Measurements from ENCODE around the gene ELMO1. TPM values are rescaled to one million over a fixed set of nuclear protein-coding genes. Genes with fewer than 3 reads are reported as not detected.

Gene ELMO1
- total RNA-seq, 1 donor from 2014 or later, result not detected

DNA sequence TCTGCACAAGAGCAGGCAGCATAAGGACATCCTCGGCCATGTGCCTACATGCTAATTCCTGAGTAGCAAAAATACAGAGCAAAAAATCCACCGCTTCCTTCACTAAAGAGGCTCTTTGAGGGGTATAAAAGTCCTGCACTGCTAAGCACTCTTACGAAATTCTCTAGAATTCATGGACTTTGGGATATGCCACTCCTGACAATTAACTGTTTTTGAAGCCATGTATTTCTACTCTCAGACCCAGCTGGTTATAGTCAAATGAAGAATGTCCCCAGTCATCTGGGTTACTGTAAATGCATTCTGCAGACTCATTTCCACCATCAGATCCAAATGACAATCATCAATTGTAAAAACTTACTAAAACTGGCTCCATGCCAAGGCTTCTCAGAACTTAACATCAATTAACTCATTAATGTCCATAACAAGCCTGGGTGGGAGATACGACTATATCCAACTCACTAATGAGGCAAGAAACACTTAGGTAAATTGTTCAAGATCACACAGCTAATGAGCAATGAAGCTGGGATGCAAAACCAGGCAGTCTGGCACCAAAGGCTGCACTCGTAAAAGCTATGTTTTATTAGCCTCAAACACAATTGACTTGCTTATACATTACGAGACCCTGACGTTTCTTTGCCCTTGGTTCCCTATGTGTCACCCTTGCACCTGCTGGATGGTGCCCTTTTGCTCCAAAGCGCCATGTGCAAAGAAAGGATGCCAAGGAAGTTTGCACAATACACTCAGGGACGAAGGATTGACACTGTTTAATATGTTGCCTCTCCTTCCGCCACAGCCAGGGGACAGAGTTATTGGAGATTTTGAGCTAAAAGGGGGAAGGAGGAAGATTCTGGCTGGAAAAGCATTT, 250.4 kb downstream of the ELMO1 start:
- Mint-ChIP-seq H3K27ac (ENCODE audit: unreplicated experiment) (no peak overlapping the region), H3K4me3 (ENCODE audit: unreplicated experiment) (no peak overlapping the region), H3K4me1 (ENCODE audit: unreplicated experiment) (no peaks in the 10 kb centered on the region), H3K36me3 (ENCODE audit: unreplicated experiment) (no peaks in the 10 kb centered on the region), H3K9me3 (ENCODE audit: unreplicated experiment) (no peaks in the 10 kb centered on the region), H3K27me3 (ENCODE audit: unreplicated experiment) (peaks cover 6% of the 10 kb centered on the region)
- no peak for DNase-seq (ENCODE audit: extremely low spot score, unreplicated experiment)
- TF ChIP-seq, protein P1, sequence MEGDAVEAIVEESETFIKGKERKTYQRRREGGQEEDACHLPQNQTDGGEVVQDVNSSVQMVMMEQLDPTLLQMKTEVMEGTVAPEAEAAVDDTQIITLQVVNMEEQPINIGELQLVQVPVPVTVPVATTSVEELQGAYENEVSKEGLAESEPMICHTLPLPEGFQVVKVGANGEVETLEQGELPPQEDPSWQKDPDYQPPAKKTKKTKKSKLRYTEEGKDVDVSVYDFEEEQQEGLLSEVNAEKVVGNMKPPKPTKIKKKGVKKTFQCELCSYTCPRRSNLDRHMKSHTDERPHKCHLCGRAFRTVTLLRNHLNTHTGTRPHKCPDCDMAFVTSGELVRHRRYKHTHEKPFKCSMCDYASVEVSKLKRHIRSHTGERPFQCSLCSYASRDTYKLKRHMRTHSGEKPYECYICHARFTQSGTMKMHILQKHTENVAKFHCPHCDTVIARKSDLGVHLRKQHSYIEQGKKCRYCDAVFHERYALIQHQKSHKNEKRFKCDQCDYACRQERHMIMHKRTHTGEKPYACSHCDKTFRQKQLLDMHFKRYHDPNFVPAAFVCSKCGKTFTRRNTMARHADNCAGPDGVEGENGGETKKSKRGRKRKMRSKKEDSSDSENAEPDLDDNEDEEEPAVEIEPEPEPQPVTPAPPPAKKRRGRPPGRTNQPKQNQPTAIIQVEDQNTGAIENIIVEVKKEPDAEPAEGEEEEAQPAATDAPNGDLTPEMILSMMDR (IDR thresholded peaks at IDR 0.05), result no peak

DNA sequence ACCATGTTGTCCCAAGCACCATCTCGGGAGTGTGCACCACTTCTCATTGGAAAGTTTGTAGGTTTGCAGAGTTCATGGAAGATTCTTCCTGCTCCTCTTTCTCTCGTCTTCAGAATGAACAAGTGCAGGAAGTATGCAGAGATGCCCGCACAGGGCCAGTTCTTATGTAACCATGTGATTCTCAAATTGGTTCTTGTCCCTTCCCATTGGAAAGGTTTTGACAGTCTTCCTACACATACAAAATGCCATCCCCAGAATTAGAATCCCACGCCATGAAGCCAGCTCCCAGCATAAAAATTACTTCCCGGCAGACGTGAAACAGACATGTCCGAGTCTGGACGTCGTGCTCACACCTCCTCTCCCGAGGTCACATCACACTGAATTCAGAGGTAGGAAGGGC, 251.6 kb downstream of the ELMO1 start:
- Mint-ChIP-seq H3K4me1 (ENCODE audit: unreplicated experiment) (no peaks in the 10 kb centered on the region), H3K27ac (ENCODE audit: unreplicated experiment) (no peak overlapping the region), H3K4me3 (ENCODE audit: unreplicated experiment) (no peak overlapping the region), H3K36me3 (ENCODE audit: unreplicated experiment) (no peaks in the 10 kb centered on the region), H3K9me3 (ENCODE audit: unreplicated experiment) (no peaks in the 10 kb centered on the region), H3K27me3 (ENCODE audit: unreplicated experiment) (peaks cover 4% of the 10 kb centered on the region)
- TF ChIP-seq, protein P1 (IDR thresholded peaks at IDR 0.05), result no peak
- DNase-seq (ENCODE audit: extremely low spot score, unreplicated experiment), result no peak

DNA sequence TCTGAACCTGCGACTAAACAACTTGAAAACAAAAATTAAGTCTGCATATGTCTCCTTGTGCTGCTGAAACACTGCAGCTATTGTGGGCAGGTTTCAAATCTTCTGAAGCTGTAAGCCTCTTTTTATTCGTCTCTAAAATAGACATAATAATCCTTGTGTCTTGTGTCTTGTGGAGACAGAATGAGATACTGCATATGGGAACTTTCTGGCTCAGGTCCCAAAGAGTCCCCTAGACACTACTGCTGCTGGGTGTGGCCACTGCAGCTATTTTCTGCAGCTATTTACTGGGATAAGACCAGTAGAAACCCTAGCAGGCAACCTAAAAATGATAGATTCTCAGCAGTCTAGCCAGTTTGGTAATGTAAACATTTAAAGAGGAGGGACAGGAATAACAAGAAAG, 252.0 kb downstream of the ELMO1 start:
- H3K9me3 Mint-ChIP-seq (ENCODE audit: unreplicated experiment), result no peaks in the 10 kb centered on the region

DNA sequence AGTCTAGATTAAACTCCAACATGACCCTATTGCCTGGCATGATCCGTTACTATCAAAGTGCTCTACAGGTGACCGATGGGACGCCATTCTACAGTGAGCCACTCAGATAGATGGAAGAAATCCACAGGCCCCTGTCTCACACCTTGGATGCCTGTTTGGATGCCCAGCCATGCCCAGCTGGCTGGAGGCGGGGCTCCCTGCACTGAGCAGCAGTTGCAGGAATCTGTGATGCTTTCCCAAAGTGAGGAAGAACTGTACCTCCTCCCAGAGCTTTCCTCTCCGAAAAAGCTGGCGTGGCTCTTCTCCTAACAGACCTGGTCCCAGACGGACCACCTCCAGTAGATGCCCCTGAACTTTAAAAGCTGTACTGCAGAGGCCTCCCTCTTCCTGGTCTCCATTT, 253.3 kb downstream of the ELMO1 start:
- Mint-ChIP-seq H3K4me3 (ENCODE audit: unreplicated experiment) (no peak overlapping the region), H3K36me3 (ENCODE audit: unreplicated experiment) (no peaks in the 10 kb centered on the region), H3K9me3 (ENCODE audit: unreplicated experiment) (no peaks in the 10 kb centered on the region), H3K27me3 (ENCODE audit: unreplicated experiment) (peaks cover 4% of the 10 kb centered on the region), H3K4me1 (ENCODE audit: unreplicated experiment) (no peaks in the 10 kb centered on the region), H3K27ac (ENCODE audit: unreplicated experiment) (no peak overlapping the region)
- TF ChIP-seq, protein P1 (IDR thresholded peaks at IDR 0.05), result no peak
- DNase-seq (ENCODE audit: extremely low spot score, unreplicated experiment), result no peak

More for the DNA sequence above, 252.0 kb downstream of the ELMO1 start:
- TF ChIP-seq, protein P1 (IDR thresholded peaks at IDR 0.05), result no peak
- no peak for DNase-seq (ENCODE audit: extremely low spot score, unreplicated experiment)
- H3K27me3 Mint-ChIP-seq (ENCODE audit: unreplicated experiment), result peaks cover 4% of the 10 kb centered on the region
- no peaks in the 10 kb centered on the region for H3K4me1 Mint-ChIP-seq (ENCODE audit: unreplicated experiment)
- no peak overlapping the region for H3K27ac Mint-ChIP-seq (ENCODE audit: unreplicated experiment)
- no peaks in the 10 kb centered on the region for H3K36me3 Mint-ChIP-seq (ENCODE audit: unreplicated experiment)
- H3K4me3 Mint-ChIP-seq (ENCODE audit: unreplicated experiment), result no peak overlapping the region

DNA sequence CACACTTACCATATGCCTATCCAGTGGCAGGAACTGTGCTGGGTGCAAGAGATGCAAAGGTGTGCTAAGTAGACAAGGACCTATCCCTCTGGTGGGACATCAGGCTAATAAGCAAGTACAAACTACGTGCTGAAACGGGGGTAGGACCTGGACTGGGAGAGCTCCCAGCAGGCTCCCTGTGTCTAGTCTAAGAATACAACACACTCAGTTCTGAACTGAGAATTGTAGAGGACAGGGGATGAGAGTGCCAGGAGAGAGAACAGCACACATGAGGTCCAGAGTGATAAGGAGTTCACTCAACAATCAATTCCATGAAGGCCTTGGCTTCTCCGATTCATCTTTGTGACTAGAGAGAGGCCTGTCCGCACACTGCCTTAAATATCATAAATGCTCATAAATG, 253.7 kb downstream of the ELMO1 start:
- H3K27ac Mint-ChIP-seq (ENCODE audit: unreplicated experiment), result no peak overlapping the region
- H3K27me3 Mint-ChIP-seq (ENCODE audit: unreplicated experiment), result peaks cover 4% of the 10 kb centered on the region
- DNase-seq (ENCODE audit: extremely low spot score, unreplicated experiment), result no peak
- no peaks in the 10 kb centered on the region for H3K9me3 Mint-ChIP-seq (ENCODE audit: unreplicated experiment)
- no peak overlapping the region for H3K4me3 Mint-ChIP-seq (ENCODE audit: unreplicated experiment)
- no peaks in the 10 kb centered on the region for H3K36me3 Mint-ChIP-seq (ENCODE audit: unreplicated experiment)
- TF ChIP-seq, protein P1 (IDR thresholded peaks at IDR 0.05), result no peak
- no peaks in the 10 kb centered on the region for H3K4me1 Mint-ChIP-seq (ENCODE audit: unreplicated experiment)
